ENCODE measurements around the gene SH3RF3. TPM values are rescaled to one million over a fixed set of nuclear protein-coding genes. Genes with fewer than 3 reads are reported as not detected.

Gene SH3RF3
- total RNA-seq, 6 donors from 2014 or later, result 4.1 to 21.0 (median 8.0) TPM

GRCh38 chr2:109347626-109348025, 218.6 kb downstream of the SH3RF3 start:
- TF ChIP-seq POLR2AphosphoS5 (IDR thresholded peaks at IDR 0.05), result no peak
- Histone ChIP-seq H3K27ac (no peak overlapping the region), H3K4me1 (peaks cover 34 to 47% (median 45%) of the 10 kb centered on the region in 4 donors), H3K36me3 (no peaks in the 10 kb centered on the region), H3K9me3 (no peaks in the 10 kb centered on the region), H3K4me3 (no peak overlapping the region), H3K27me3 (no peaks in the 10 kb centered on the region)
- DNase-seq, result peak in 1 of 2 donors; percentile 55
- ATAC-seq (ENCODE audit: low FRiP score in 2 of 2), result no peak
- 94 to 95% methylated on average over 7 to 13 of the region's 13 CpGs for WGBS, 2 donors

DNA sequence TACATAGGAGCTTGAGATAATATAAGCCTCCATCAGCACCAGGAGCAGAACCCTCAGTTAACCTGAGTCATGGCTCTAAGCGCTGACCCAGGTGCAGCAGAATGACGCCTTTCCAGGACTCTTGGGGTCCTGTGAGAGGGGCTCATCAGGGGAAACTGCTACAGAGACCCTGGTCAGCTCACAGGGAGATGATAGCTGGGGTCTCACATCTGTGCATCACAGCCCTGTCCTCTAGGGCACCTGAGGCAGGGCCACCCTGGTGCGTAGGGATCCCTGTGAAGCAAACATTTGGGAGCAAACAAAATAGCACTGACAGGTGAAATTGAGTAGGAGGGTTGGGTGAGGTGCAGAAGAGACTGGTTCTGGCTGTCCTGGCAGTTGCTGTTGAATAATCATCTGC, 219.2 kb downstream of the SH3RF3 start:
- no peaks in the 10 kb centered on the region for H3K9me3 ChIP-seq
- H3K27ac ChIP-seq, result no peak overlapping the region
- no peaks in the 10 kb centered on the region for H3K27me3 ChIP-seq
- ATAC-seq (ENCODE audit: low FRiP score in 2 of 2) (no peak), DNase-seq (no peak)
- no peak overlapping the region for H3K4me3 ChIP-seq
- H3K36me3 ChIP-seq, result no peaks in the 10 kb centered on the region
- TF ChIP-seq EP300 (IDR thresholded peaks at IDR 0.05) (no peak), POLR2A (IDR thresholded peaks at IDR 0.05) (no peak), POLR2AphosphoS5 (IDR thresholded peaks at IDR 0.05) (no peak), CTCF (IDR thresholded peaks at IDR 0.05) (no peak)
- H3K4me1 ChIP-seq, result peaks cover 35 to 52% (median 48%) of the 10 kb centered on the region in 4 donors
- 89 to 100% methylated on average over 1 to 3 of the region's 3 CpGs for WGBS, 2 donors

DNA sequence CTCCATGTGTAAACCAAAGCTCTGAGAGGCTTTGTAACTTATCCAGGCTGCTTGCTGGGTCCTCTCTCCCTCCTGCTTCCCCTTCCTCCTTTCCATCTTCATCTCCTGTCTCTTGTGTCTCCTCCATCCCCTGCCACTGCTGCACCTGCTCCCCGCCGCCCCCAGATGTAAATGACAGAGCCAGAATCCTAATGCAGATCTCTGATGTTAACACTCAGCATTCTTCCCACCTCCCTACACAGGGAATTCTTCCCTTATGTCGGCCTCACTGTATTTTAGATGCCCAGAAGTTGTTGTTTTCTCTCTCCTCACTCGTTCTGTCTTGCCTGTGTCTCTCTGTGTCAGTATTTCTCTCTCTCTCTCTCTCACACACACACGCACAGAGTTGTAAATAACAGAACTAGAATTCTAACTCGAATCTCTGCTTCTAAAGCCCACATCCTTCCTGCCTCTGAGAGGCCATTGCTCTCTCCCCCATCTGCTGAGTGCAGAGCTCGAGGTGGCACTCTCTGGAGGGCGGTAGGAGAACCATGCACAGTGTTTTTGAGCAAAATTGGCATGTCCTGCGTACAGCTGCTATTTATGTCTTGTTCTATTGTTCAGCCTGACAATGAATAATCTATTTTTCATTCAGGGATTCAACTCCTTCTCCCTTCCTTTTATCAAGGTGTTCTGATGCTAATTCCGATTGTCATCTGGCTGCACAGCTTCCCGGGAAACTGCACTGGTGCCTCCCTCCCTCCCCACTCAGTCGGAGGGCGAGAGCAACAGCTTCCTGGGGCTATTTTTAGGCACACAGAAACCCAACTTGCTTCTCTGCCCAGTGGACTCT, 219.9 kb downstream of the SH3RF3 start:
- Histone ChIP-seq H3K36me3 (no peaks in the 10 kb centered on the region), H3K27ac (peak overlapping the region in 2 of 4 donors; percentile 23 to 54), H3K4me3 (no peak overlapping the region), H3K27me3 (no peaks in the 10 kb centered on the region), H3K9me3 (no peaks in the 10 kb centered on the region), H3K4me1 (peaks cover 35 to 54% (median 48%) of the 10 kb centered on the region in 4 donors)
- no peak for DNase-seq
- TF ChIP-seq POLR2A (IDR thresholded peaks at IDR 0.05), result no peak
- ATAC-seq (ENCODE audit: low FRiP score in 2 of 2), result no peak
- WGBS, 2 donors, result 34 to 50% methylated on average over 13 of the region's 13 CpGs

GRCh38 chr2:109349503-109350465, 220.8 kb downstream of the SH3RF3 start:
- peak overlapping the region in 2 of 4 donors; percentile 23 to 54 for H3K27ac ChIP-seq
- no peak for TF ChIP-seq POLR2AphosphoS5 (IDR thresholded peaks at IDR 0.05)
- no peak for TF ChIP-seq EP300 (IDR thresholded peaks at IDR 0.05)
- peak in 2 of 6 experiments; percentile 8 to 9 for TF ChIP-seq CTCF (IDR thresholded peaks at IDR 0.05)
- TF ChIP-seq POLR2A (IDR thresholded peaks at IDR 0.05), result no peak

DNA sequence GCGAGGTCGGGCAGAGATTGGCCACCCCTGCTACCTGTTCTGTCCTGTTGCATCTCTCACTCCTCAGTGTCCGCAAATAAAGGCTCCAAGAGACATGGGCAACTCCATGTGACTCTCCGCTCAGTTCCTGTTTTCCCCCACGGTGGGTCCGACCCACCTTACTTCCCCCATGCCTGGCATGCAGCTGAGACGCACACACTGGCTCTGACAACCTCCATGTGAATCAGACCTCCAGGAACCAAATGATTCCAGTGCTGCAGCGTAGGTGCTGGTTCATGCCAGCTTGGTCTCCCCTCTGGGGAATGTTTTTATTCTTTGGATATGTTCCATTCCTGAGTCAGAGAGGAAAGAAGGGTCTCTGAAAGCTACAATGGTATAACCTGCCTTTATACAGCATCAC, 221.5 kb downstream of the SH3RF3 start:
- no peaks in the 10 kb centered on the region for H3K36me3 ChIP-seq
- ATAC-seq (ENCODE audit: low FRiP score in 2 of 2) (no peak), DNase-seq (no peak)
- no peaks in the 10 kb centered on the region for H3K27me3 ChIP-seq
- 79 to 84% methylated on average over 7 to 8 of the region's 8 CpGs for WGBS, 2 donors
- H3K9me3 ChIP-seq, result no peaks in the 10 kb centered on the region
- peaks cover 35 to 51% (median 48%) of the 10 kb centered on the region in 4 donors for H3K4me1 ChIP-seq
- no peak overlapping the region for H3K27ac ChIP-seq
- no peak overlapping the region for H3K4me3 ChIP-seq
- no peak for TF ChIP-seq CTCF (IDR thresholded peaks at IDR 0.05)

More at GRCh38 chr2:109349503-109350465, 220.8 kb downstream of the SH3RF3 start:
- no peak overlapping the region for H3K4me3 ChIP-seq
- no peaks in the 10 kb centered on the region for H3K36me3 ChIP-seq
- no peaks in the 10 kb centered on the region for H3K27me3 ChIP-seq
- WGBS, 2 donors, result 86 to 90% methylated on average over 4 to 18 of the region's 18 CpGs
- H3K4me1 ChIP-seq, result peaks cover 35 to 54% (median 48%) of the 10 kb centered on the region in 4 donors
- DNase-seq, result peak in 1 of 2 donors; percentile 34
- H3K9me3 ChIP-seq, result no peaks in the 10 kb centered on the region
- no peak for ATAC-seq (ENCODE audit: low FRiP score in 2 of 2)

Measured in upper lobe of left lung (tissue), 6 donors.